GM21529 (cell line): ENCODE results near the gene KLHL7.
"Not testable (repeated sequence)": the region's sequence is repeated elsewhere in the genome, so short reads cannot be mapped to it uniquely, and the experiment has no call there.

Experiments used
- ATAC-seq: cut with Tn5 transposase; IDR thresholded peaks from one replicate; pipeline ENCODE4 v1.9.1; 2021; ENCODE audit not compliant: unreplicated experiment

The KLHL7 gene

DNA sequence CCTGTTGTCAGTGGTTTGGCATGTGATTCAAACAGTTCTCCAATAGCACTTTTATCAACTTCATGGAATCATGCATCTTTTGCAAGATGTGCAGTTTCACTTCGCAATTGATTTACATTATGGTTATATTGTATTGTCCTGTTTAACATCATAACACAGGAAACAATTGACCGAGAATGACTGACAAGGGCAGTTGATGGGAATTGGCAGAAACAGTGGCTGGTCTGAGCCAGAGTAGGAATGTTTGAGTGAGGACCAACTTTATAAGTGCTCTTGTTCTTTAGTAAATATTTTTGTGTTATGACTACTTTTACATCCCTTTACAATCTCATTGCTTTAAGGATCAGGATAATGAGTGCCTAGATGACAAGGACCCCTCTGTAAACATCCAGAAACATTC, 2.2 kb downstream of the KLHL7 start:
- no peak for ATAC-seq

DNA sequence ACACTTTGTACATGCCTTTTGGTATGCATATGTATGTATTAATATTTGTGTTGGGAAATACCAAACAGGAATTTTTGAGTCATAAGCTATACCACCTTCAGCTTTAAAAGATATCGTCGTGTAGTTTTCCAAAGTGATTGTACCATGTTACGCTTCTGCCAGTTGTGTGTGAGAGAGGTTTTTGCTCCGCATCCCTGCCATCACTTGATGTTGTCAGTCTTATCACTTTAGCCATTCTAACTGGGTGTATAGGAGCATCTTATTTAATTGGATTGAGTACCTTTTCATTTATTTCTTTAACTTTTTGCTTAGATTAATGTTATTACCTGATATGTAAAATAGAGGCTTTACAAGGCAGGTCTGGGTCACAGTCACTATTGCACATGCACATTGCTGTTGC, 3.4 kb downstream of the KLHL7 start:
- ATAC-seq, result no peak

- ATAC-seq, result no peak
Measured at GRCh38 chr7:23109470-23109869, 3.9 kb downstream of the KLHL7 start.

DNA sequence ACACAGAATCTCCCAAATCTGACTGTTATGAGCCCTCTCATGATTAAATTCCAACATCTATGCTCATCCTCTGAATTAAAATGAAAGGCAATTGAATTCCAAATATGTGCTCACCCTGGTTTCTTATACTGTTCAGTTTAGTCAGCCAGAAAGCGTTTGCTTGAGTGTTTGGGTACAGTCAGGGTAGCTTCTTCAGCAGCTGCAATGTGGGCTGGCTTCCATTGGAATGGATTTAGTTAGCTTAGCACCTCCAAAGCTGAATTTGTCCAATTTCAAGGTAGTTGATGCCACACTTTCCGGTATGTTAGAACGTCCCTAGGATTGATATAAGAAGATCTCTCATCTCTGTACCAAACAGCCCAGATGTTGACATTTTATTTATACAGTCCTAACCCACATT, 9.3 kb downstream of the KLHL7 start:
- ATAC-seq, result no peak

- ATAC-seq, result no peak
Measured at GRCh38 chr7:23115991-23116390, 10.4 kb downstream of the KLHL7 start.

DNA sequence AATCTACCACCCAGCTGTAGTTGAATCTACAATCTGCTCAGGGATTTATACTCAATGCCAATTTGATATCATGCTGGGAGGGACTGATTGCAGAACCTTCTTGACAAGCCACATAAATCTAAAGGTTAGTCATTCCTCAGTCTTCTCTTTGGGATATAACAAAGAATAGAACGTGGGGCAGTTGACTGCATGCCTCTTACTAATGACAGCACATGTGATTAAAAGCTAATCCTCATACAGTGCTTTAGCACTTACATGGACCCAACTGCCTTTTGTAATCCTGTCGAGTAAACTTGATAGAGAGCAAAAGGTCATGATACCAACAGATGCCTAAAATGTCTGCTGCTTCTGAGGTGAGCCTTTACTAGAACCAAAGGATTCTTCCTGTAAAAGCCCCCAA, 12.3 kb downstream of the KLHL7 start:
- ATAC-seq, result no peak

- no peak for ATAC-seq
Measured at GRCh38 chr7:23120106-23120505, 14.5 kb downstream of the KLHL7 start.

- no peak for ATAC-seq
Measured at GRCh38 chr7:23121165-23121564, 15.6 kb downstream of the KLHL7 start.

- no peak for ATAC-seq
Measured at GRCh38 chr7:23123007-23123406, 17.4 kb downstream of the KLHL7 start.

- ATAC-seq, result no peak
Measured at GRCh38 chr7:23123465-23123864, 17.9 kb downstream of the KLHL7 start.

DNA sequence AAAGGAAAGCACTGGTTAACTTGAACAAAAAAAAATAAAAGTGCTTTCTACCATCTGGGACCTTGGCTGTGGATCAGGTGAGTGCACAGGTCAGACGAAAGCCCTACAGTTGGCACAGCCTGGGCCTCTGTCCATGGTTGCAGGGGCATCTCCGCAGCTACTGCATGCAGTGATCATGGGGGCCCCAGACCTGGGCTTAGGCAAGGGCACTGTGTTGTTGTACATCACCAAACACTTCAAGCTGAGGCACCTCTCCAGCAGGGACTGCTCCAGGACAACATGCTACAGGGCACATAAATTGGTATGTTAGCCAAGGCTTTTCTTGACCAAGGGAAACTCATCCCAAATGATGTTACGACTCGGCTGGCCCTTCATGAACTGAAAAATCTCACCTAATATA, 23.5 kb downstream of the KLHL7 start:
- ATAC-seq, result no peak

- not testable (repeated sequence) for ATAC-seq
Measured at GRCh38 chr7:23131799-23132198, 26.2 kb downstream of the KLHL7 start.

DNA sequence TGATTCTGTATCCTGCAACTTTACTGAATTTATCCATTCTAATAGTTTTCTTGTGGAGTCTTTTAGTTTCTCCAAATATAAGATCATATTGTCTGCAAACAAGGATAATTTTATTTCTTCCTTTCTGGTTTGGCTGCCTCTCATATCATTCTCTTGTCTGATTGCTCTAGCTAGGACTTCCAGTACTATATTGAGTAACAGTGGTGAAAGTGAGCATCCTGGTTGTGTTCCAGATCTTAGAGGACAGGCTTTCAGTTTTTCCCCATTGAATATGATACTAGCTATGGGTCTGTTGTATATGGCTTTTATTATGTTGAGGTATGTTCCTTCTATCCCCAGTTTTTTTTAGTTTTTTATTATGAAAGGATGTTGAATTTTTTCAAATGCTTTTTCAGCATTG, 28.2 kb downstream of the KLHL7 start:
- no peak for ATAC-seq

DNA sequence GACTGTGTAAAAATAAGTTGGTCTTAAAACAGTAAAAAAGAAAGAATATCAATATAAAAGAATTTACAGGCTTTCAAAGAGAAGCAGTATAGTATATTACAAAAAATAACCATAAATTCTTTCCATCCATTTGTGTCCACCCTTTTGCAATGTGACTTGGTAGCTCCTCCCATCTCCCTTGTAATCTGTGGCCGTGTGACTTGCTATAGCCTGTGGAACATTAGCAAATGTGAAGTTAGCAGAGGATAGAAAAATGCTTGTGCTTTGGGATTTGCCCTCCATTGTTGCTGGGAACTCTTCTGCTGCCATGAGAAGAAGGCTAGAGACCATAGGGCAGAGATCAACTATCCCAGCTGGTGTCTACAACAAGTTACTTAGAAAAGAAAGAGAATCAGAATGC, 30.2 kb downstream of the KLHL7 start:
- no peak for ATAC-seq

GRCh38 chr7:23136216-23136615, 30.6 kb downstream of the KLHL7 start:
- no peak for ATAC-seq

DNA sequence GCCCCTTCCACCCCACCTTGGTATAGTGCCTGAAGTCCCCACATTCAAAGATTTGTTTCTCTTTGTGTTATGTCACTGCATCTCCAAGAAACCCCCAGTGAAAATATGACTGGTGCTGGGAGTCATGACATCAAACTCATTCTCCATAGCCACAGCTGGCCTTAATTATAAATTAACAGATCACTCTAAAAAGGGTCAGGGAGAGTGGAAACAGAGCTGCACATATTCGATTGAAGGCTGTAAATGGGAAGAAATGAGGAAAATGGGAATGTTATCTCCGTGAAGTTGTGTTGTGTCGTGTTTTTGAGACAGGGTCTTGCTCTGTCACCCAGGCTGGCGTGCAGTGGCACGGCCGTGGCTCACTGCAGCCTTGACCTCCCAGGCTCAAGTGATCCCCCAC, 52.1 kb downstream of the KLHL7 start:
- no peak for ATAC-seq

DNA sequence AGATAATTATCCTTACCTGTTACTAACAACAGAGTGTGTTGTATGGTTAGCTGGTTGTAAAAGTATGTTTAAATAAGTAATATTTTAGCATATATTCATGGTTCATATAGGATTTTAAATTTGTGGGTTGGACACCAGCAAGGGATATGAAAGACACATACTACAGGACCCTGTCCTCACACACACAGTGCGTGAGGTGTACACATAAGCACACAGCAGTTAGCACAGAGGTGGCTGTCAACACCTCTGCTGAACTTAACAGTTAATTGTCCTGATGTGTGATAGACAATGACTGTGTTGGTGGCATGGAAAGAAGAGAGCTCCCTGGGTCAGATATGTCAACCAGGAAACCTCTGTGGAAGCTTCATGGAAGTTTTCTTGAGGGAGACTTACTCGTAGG, 53.0 kb downstream of the KLHL7 start:
- ATAC-seq, result no peak

- ATAC-seq, result no peak
Measured at GRCh38 chr7:23161482-23161881, 55.9 kb downstream of the KLHL7 start.

DNA sequence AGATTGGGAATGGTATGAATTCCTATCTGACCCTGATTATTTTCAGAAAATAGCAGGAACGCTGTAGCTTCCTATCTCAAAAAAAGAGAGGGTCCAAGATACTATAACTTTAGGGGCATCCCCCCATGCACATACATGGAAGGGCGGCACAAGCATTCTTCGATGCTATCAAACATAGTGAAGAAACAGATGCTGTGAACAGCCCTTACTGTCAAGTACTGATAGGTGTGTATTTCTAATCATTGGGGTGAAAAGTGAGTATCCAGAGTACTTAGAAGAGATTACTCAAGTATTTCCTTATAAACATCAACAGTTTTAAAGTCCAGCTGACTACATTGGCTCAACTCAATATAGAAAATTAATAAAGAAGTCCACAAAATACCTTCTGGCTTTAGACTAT, 59.3 kb downstream of the KLHL7 start:
- ATAC-seq, result no peak

GRCh38 chr7:23165316-23165715, 59.7 kb downstream of the KLHL7 start:
- no peak for ATAC-seq

GRCh38 chr7:23167691-23168090, 62.1 kb downstream of the KLHL7 start:
- no peak for ATAC-seq

- ATAC-seq, result no peak
Measured at GRCh38 chr7:23168111-23168885, 62.7 kb downstream of the KLHL7 start.

DNA sequence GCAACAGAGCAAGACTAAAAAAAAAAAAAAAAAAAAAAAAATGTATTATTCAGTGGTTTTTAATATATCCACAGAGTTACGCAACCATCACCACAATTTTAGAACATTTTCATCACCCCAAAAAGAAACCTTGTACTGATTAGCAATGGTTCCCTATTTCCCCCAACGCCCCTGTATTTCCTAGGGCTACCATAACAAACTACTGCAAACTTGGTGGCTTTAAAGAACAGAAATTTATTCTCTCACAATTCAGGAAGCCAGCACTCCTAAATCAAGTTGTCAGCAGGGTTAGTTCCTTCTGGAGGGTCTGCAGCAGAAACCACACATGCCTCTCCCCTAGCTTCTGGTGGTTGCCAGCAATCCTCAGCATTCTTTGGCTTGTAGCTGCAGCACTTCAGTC, 70.4 kb downstream of the KLHL7 start:
- no peak for ATAC-seq
